OCI-LY1 (cell line): ENCODE results near the gene RHEBL1.
"Not testable (repeated sequence)": the region's sequence is repeated elsewhere in the genome, so short reads cannot be mapped to it uniquely, and the experiment has no call there.

Source experiments
- H2AFZ ChIP-seq: fragments of 200-600 bp; sonication (generic), shearing (Covaris generic); 2 replicates; pipeline ENCODE4 v1.6.0; 2014; ENCODE audit warnings: antibody characterized with exemption, mild to moderate bottlenecking, low read length
- H3F3A ChIP-seq: fragments of 200-600 bp; sonication (generic), shearing (Covaris generic); 2 replicates; pipeline ENCODE4 v1.6.0; 2014; ENCODE audit warnings: mild to moderate bottlenecking, antibody characterized with exemption, low read length, moderate library complexity; ENCODE audit not compliant: insufficient read depth
- H3K27ac ChIP-seq: fragments of 200-600 bp; sonication (generic); 2 replicates; pipeline ENCODE4 v1.5.1; 2014; ENCODE audit warnings: low read length, mixed run types, mild to moderate bottlenecking, low read depth; ENCODE audit not compliant: poor library complexity, severe bottlenecking
- H3K27me3 ChIP-seq: fragments of 200-600 bp; sonication (generic); 2 replicates; pipeline ENCODE4 v1.6.0; 2014; ENCODE audit warnings: antibody characterized with exemption, mild to moderate bottlenecking, low read length, moderate library complexity; ENCODE audit not compliant: insufficient read depth
- H3K36me3 ChIP-seq: fragments of 200-600 bp; sonication (generic); 2 replicates; pipeline ENCODE4 v1.6.1; 2014; ENCODE audit warnings: mild to moderate bottlenecking, antibody characterized with exemption, low read length, moderate library complexity, mixed read lengths; ENCODE audit not compliant: insufficient read depth
- H3K4me1 ChIP-seq: fragments of 200-600 bp; sonication (generic); 2 replicates; pipeline ENCODE4 v1.5.1; 2014; ENCODE audit warnings: mild to moderate bottlenecking, low read length, moderate library complexity; ENCODE audit not compliant: insufficient read depth, severe bottlenecking
- H3K4me2 ChIP-seq: fragments of 200-600 bp; sonication (generic), shearing (Covaris generic); 2 replicates; pipeline ENCODE4 v1.6.1; 2014; ENCODE audit warnings: low read length
- H3K4me3 ChIP-seq: fragments of 200-600 bp; sonication (generic); 2 replicates; pipeline ENCODE4 v1.5.1; 2014; ENCODE audit warnings: low read length, low read depth, mild to moderate bottlenecking, mixed read lengths; ENCODE audit not compliant: poor library complexity, severe bottlenecking
- H3K79me2 ChIP-seq: fragments of 200-600 bp; shearing (Covaris generic); 2 replicates; pipeline ENCODE4 v1.6.1; 2016; ENCODE audit warnings: mixed run types, low read length, mixed read lengths; ENCODE audit not compliant: insufficient read depth
- H3K9ac ChIP-seq: fragments of 200-600 bp; sonication (generic), shearing (Covaris generic); 2 replicates; pipeline ENCODE4 v1.6.1; 2014; ENCODE audit warnings: mild to moderate bottlenecking, low read length, mixed read lengths
- H3K9me2 ChIP-seq: fragments of 200-600 bp; sonication (generic), shearing (Covaris generic); 2 replicates; pipeline ENCODE4 v1.6.1; 2014; ENCODE audit warnings: low read depth, mild to moderate bottlenecking, low read length, mixed read lengths
- H3K9me3 ChIP-seq: fragments of 200-600 bp; shearing (Covaris generic); 2 replicates; pipeline ENCODE4 v1.6.1; 2014; ENCODE audit warnings: low read length, mixed read lengths
- H4K20me1 ChIP-seq: fragments of 200-600 bp; sonication (generic), shearing (Covaris generic); 2 replicates; pipeline ENCODE4 v1.6.0; 2016; ENCODE audit warnings: mild to moderate bottlenecking, low read length; ENCODE audit not compliant: insufficient read depth
- CTCF ChIP-seq: fragments of 200-600 bp; sonication (generic), shearing (Covaris generic); IDR thresholded peaks from 2 replicates; pipeline ENCODE4 v1.5.1; 2017; ENCODE audit warnings: mild to moderate bottlenecking, antibody characterized with exemption, low read length, moderate library complexity, mixed read lengths
- EZH2 ChIP-seq: fragments of 200-600 bp; sonication (generic), shearing (Covaris generic); IDR thresholded peaks from 2 replicates; pipeline ENCODE4 v1.8.0; 2017; ENCODE audit warnings: borderline replicate concordance, mixed run types, mild to moderate bottlenecking, antibody characterized with exemption, low read length, moderate library complexity, mixed read lengths

Gene RHEBL1

DNA sequence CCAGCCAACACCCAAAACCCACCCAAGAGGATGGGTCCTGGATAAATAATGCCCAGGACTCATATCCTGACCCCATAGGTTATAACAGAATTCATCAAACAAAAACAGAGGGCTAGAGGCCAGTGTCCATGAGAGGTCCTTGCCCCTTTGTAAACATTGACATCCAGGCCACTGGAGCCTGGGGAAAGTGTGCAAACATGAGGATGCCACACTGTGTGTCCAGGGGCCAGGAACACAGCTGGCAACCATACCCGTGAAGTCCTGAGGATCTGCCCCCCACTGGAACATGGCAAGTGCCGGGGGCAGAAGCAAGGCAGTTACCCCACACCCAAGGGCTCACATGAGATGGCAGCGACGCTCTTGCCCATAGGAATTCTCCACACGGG lies 5.0 kb downstream of the RHEBL1 start:
- Histone ChIP-seq H3K9ac (no peak overlapping the region), H3K9me3 (no peaks in the 10 kb centered on the region), H3K4me3 (no peak overlapping the region), H2AFZ (no peak overlapping the region), H4K20me1 (no peaks in the 10 kb centered on the region), H3K27ac (no peak overlapping the region), H3K9me2 (no peaks in the 10 kb centered on the region), H3K4me2 (no peak overlapping the region), H3F3A (no peaks in the 10 kb centered on the region), H3K79me2 (peaks cover 6% of the 10 kb centered on the region; the same call in 1 of the 2 replicates), H3K4me1 (peaks cover 22% of the 10 kb centered on the region), H3K36me3 (no peaks in the 10 kb centered on the region), H3K27me3 (no peaks in the 10 kb centered on the region)
- TF ChIP-seq EZH2 (no peak), CTCF (no peak)

DNA sequence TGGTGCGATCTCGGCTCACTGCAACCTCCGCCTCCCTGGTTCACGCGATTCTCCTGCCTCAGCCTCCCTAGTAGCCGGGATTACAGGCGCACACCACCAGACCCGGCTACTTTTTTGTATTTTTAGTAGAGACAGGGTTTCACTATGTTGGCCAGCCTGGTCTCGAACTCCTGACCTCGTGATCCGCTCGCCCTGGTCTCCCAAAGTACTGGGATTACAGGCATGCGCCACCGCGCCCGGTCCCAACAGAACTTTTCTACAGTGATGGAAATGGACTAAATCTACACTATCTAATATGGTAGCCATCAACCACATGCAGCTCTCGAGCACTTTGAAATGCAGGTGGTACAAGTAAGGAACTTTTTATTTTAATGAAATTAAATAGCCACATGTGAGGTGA lies 7.9 kb downstream of the RHEBL1 start:
- H4K20me1 ChIP-seq, H3F3A ChIP-seq, H3K9me3 ChIP-seq, H3K9ac ChIP-seq, H3K27me3 ChIP-seq, H3K9me2 ChIP-seq, H3K27ac ChIP-seq, H2AFZ ChIP-seq, H3K36me3 ChIP-seq: not testable (repeated sequence)
- Histone ChIP-seq H3K4me3 (peak overlapping the region; percentile 76), H3K4me1 (peaks cover 38% of the 10 kb centered on the region), H3K4me2 (peak overlapping the region; percentile 99; the same call in 1 of the 2 replicates), H3K79me2 (peaks cover 34% of the 10 kb centered on the region)

GRCh38 chr12:49061157-49061650 lies 8.6 kb downstream of the RHEBL1 start:
- Histone ChIP-seq H2AFZ (peak overlapping the region; percentile 23; the same call in 1 of the 2 replicates), H3K9ac (peak overlapping the region; percentile 89), H3K27me3 (no peaks in the 10 kb centered on the region), H3K9me3 (no peaks in the 10 kb centered on the region), H3F3A (no peaks in the 10 kb centered on the region), H3K27ac (peak overlapping the region; percentile 9), H3K79me2 (peaks cover 41% of the 10 kb centered on the region), H3K36me3 (no peaks in the 10 kb centered on the region; the same call in 1 of the 2 replicates), H4K20me1 (0 out of 2 replicates have a peak, but pooled peaks cover 1% of the 10 kb centered on the region), H3K9me2 (no peaks in the 10 kb centered on the region), H3K4me3 (peak overlapping the region; percentile 76), H3K4me1 (peaks cover 45% of the 10 kb centered on the region), H3K4me2 (peak overlapping the region; percentile 99)
- no peak for TF ChIP-seq CTCF
- no peak for TF ChIP-seq EZH2
